ES-I3 (cell line): ENCODE results near the gene GRAMD2B.
"Not testable (repeated sequence)": the region's sequence is repeated elsewhere in the genome, so short reads cannot be mapped to it uniquely, and the experiment has no call there.

Source experiments
- H3K36me3 ChIP-seq: 2 replicates; pipeline ENCODE4 v1.6.1; 2013; ENCODE audit warnings: mild to moderate bottlenecking, low read length, control low read depth, moderate library complexity; ENCODE audit not compliant: insufficient read depth
- H3K4me1 ChIP-seq: 2 replicates; pipeline ENCODE4 v1.6.1; 2013; ENCODE audit warnings: mild to moderate bottlenecking, control low read depth, low read length; ENCODE audit not compliant: insufficient read depth
- H3K9ac ChIP-seq: 2 replicates; pipeline ENCODE4 v1.6.1; 2013; ENCODE audit warnings: low read depth, mild to moderate bottlenecking, low read length, moderate library complexity
- H3K9me3 ChIP-seq: 2 replicates; pipeline ENCODE4 v1.6.1; 2013; ENCODE audit warnings: mild to moderate bottlenecking, low read length, moderate library complexity; ENCODE audit not compliant: control insufficient read depth, insufficient read depth

Gene GRAMD2B

GRCh38 chr5:126422994-126423788 is at the start of gene GRAMD2B:
TSS of gene GRAMD2B (plus strand) at chr5:126423409. CDS start at chr5:126423607, 198 bp downstream.
- Histone ChIP-seq H3K4me1 (0 out of 2 replicates have a peak, but pooled peaks cover 5% of the 10 kb centered on the region), H3K36me3 (peaks cover 2% of the 10 kb centered on the region; the same call in 1 of the 2 replicates), H3K9me3 (no peaks in the 10 kb centered on the region), H3K9ac (peak within 1 kb of the TSS; percentile 63)

- Histone ChIP-seq H3K9ac (no peak overlapping the region), H3K9me3 (no peaks in the 10 kb centered on the region), H3K4me1 (peaks cover 29% of the 10 kb centered on the region), H3K36me3 (no peaks in the 10 kb centered on the region)
Observed at GRCh38 chr5:126374109-126374416, 49.1 kb upstream of the GRAMD2B start.

GRCh38 chr5:126376443-126376842 is 46.8 kb upstream of the GRAMD2B start:
- H3K9me3 ChIP-seq, result no peaks in the 10 kb centered on the region
- no peaks in the 10 kb centered on the region for H3K36me3 ChIP-seq
- H3K9ac ChIP-seq, result no peak overlapping the region
- H3K4me1 ChIP-seq, result peaks cover 8% of the 10 kb centered on the region

- Histone ChIP-seq H3K9me3 (peaks cover 3% of the 10 kb centered on the region), H3K36me3 (no peaks in the 10 kb centered on the region), H3K4me1 (peaks cover 8% of the 10 kb centered on the region), H3K9ac (no peak overlapping the region)
Observed at GRCh38 chr5:126377424-126377823, 45.8 kb upstream of the GRAMD2B start.

- not testable (repeated sequence) for H3K4me1 ChIP-seq, H3K36me3 ChIP-seq, H3K9me3 ChIP-seq, H3K9ac ChIP-seq
Observed at GRCh38 chr5:126380316-126380715, 42.9 kb upstream of the GRAMD2B start.

GRCh38 chr5:126383246-126383645 is 40.0 kb upstream of the GRAMD2B start:
- Histone ChIP-seq H3K9me3 (peaks cover 3% of the 10 kb centered on the region), H3K36me3 (no peaks in the 10 kb centered on the region), H3K9ac (no peak overlapping the region), H3K4me1 (no peaks in the 10 kb centered on the region)

- Histone ChIP-seq H3K9ac (no peak overlapping the region), H3K9me3 (peaks cover 3% of the 10 kb centered on the region), H3K36me3 (no peaks in the 10 kb centered on the region), H3K4me1 (no peaks in the 10 kb centered on the region)
Observed at GRCh38 chr5:126383776-126384175, 39.4 kb upstream of the GRAMD2B start.

GRCh38 chr5:126384985-126385384 is 38.2 kb upstream of the GRAMD2B start:
- peaks cover 3% of the 10 kb centered on the region for H3K9me3 ChIP-seq

GRCh38 chr5:126385524-126386502 is 37.4 kb upstream of the GRAMD2B start:
- H3K9me3 ChIP-seq, result peaks cover 3% of the 10 kb centered on the region
- H3K36me3 ChIP-seq, result no peaks in the 10 kb centered on the region
- H3K4me1 ChIP-seq, result no peaks in the 10 kb centered on the region
- H3K9ac ChIP-seq, result no peak overlapping the region

More at GRCh38 chr5:126384985-126385384, 38.2 kb upstream of the GRAMD2B start:
- Histone ChIP-seq H3K9ac (no peak overlapping the region), H3K36me3 (no peaks in the 10 kb centered on the region), H3K4me1 (no peaks in the 10 kb centered on the region)

- Histone ChIP-seq H3K9ac (no peak overlapping the region), H3K4me1 (no peaks in the 10 kb centered on the region)
Observed at GRCh38 chr5:126389179-126389578, 34.0 kb upstream of the GRAMD2B start.

GRCh38 chr5:126390051-126390450 is 33.2 kb upstream of the GRAMD2B start:
- no peaks in the 10 kb centered on the region for H3K4me1 ChIP-seq
- peaks cover 4% of the 10 kb centered on the region for H3K9me3 ChIP-seq
- H3K36me3 ChIP-seq, result no peaks in the 10 kb centered on the region
- H3K9ac ChIP-seq, result no peak overlapping the region

More at GRCh38 chr5:126389179-126389578, 34.0 kb upstream of the GRAMD2B start:
- Histone ChIP-seq H3K36me3 (no peaks in the 10 kb centered on the region), H3K9me3 (peaks cover 4% of the 10 kb centered on the region)

GRCh38 chr5:126391386-126391785 is 31.8 kb upstream of the GRAMD2B start:
- Histone ChIP-seq H3K36me3 (no peaks in the 10 kb centered on the region), H3K9me3 (peaks cover 4% of the 10 kb centered on the region), H3K4me1 (no peaks in the 10 kb centered on the region; the same call in 1 of the 2 replicates), H3K9ac (no peak overlapping the region)

GRCh38 chr5:126394211-126394788 is 28.9 kb upstream of the GRAMD2B start:
- Histone ChIP-seq H3K9ac (no peak overlapping the region), H3K36me3 (no peaks in the 10 kb centered on the region), H3K9me3 (peaks cover 4% of the 10 kb centered on the region), H3K4me1 (no peaks in the 10 kb centered on the region; the same call in 1 of the 2 replicates)

- Histone ChIP-seq H3K9ac (no peak overlapping the region), H3K36me3 (no peaks in the 10 kb centered on the region), H3K4me1 (no peaks in the 10 kb centered on the region; the same call in 1 of the 2 replicates), H3K9me3 (peaks cover 4% of the 10 kb centered on the region)
Observed at GRCh38 chr5:126395198-126395597, 28.0 kb upstream of the GRAMD2B start.
